Endothelial cell of umbilical vein (primary cell): Measurements from ENCODE around the gene SLC30A7. TPM values are rescaled to one million over a fixed set of nuclear protein-coding genes. Genes with fewer than 3 reads are reported as not detected.

ENCODE experiments used
- BruUV-seq: library from RNA; stranded (reverse); fragments of 400-500 nt; replicated peaks from 2 replicates; lab custom pipeline; 2021; lab: Mats Ljungman, UMichigan
- CTCF ChIA-PET: fragments of 300-600, 350-600 bp; sonication (Branson Sonifier 250); formaldehyde crosslinking; loops from one replicate; lab custom pipeline; 2021; ENCODE audit warnings: antibody characterized with exemption, inconsistent platforms; lab: Charles Lee
- POLR2A ChIA-PET: fragments of 300-600, 350-600 bp; sonication (Branson Sonifier 250); formaldehyde crosslinking; loops from one replicate; lab custom pipeline; 2021; ENCODE audit warnings: antibody characterized with exemption, inconsistent platforms; lab: Charles Lee
- DNase-seq: peaks from one replicate; pipeline ENCODE4 v3.0.0-alpha.2; 2011; ENCODE audit warnings: low read depth, low spot score
- FAIRE-seq: peaks from 2 replicates; lab custom pipeline; 2011; peaks lifted over from hg19 to GRCh38; lab: Jason Lieb, UNC
- H2AFZ ChIP-seq: 2 replicates; pipeline ENCODE4 v1.6.0; 2012; ENCODE audit warnings: low read depth, low read length, control low read depth, inconsistent platforms
- H3K27ac ChIP-seq: 2 replicates; pipeline ENCODE4 v1.5.1; 2011; ENCODE audit warnings: low read depth, mild to moderate bottlenecking, control low read depth, low read length, moderate library complexity; ENCODE audit not compliant: insufficient read depth
- H3K27me3 ChIP-seq, 2 experiments: 2 replicates each; pipeline versions ENCODE4 v1.6.0 to v1.6.1; 2011; ENCODE audit warnings: low read length in 2 of 2, mixed read lengths in 1 of 2; ENCODE audit not compliant: control insufficient read depth in 2 of 2, insufficient read depth in 2 of 2
- H3K36me3 ChIP-seq, 2 experiments: 2 replicates in 1 of 2; 3 replicates in 1 of 2; pipeline ENCODE4 v1.5.1; 2011; ENCODE audit warnings: low read length in 2 of 2, mild to moderate bottlenecking in 1 of 2, moderate library complexity in 1 of 2; ENCODE audit not compliant: control insufficient read depth in 2 of 2, insufficient read depth in 2 of 2; ENCODE audit errors: extremely low read depth in 1 of 2
- H3K4me1 ChIP-seq: 3 replicates; pipeline ENCODE4 v1.5.1; 2011; ENCODE audit warnings: mild to moderate bottlenecking, low read length; ENCODE audit not compliant: control insufficient read depth, insufficient read depth; ENCODE audit errors: extremely low read depth
- H3K4me2 ChIP-seq: 2 replicates; pipeline ENCODE4 v1.6.1; 2011; ENCODE audit warnings: low read length, control low read depth, mixed read lengths; ENCODE audit not compliant: insufficient read depth
- H3K4me3 ChIP-seq, 3 experiments: fragments of 200-600 bp in 1 of 3; sonication (generic), shearing (Covaris generic) in 1 of 3; replicated peaks in 1 of 3; 2 replicates each; pipeline ENCODE4 v1.5.1; 2011 to 2016; ENCODE audit warnings: control low read depth in 3 of 3, low read length in 3 of 3, mild to moderate bottlenecking in 2 of 3, inconsistent platforms in 1 of 3, low read depth in 1 of 3, moderate library complexity in 1 of 3; ENCODE audit not compliant: insufficient read depth in 1 of 3
- H3K79me2 ChIP-seq: 2 replicates; pipeline ENCODE4 v1.6.0; 2012; ENCODE audit warnings: low read length, inconsistent platforms; ENCODE audit not compliant: control insufficient read depth, insufficient read depth
- H3K9ac ChIP-seq: replicated peaks from 2 replicates; pipeline ENCODE3; 2011; ENCODE audit warnings: low read length, control low read depth; ENCODE audit not compliant: insufficient read depth; ENCODE audit errors: extremely low read depth
- H3K9me1 ChIP-seq: replicated peaks from 3 replicates; pipeline ENCODE4 v1.6.0; 2011; ENCODE audit warnings: mild to moderate bottlenecking, low read length; ENCODE audit not compliant: control insufficient read depth, insufficient read depth; ENCODE audit errors: extremely low read depth
- H3K9me3 ChIP-seq: replicated peaks from 2 replicates; pipeline ENCODE4 v1.5.1; 2012; ENCODE audit warnings: low read length, inconsistent platforms; ENCODE audit not compliant: control insufficient read depth, insufficient read depth
- H4K20me1 ChIP-seq: replicated peaks from 2 replicates; pipeline ENCODE3; 2011; ENCODE audit warnings: mild to moderate bottlenecking, low read length; ENCODE audit not compliant: control insufficient read depth, insufficient read depth; ENCODE audit errors: extremely low read depth
- EZH2 ChIP-seq: IDR thresholded peaks from 2 replicates; pipeline ENCODE4 v1.6.1; 2012; ENCODE audit warnings: borderline replicate concordance, low read depth, mild to moderate bottlenecking, moderate library complexity, low read length, inconsistent platforms; ENCODE audit not compliant: severe bottlenecking
- FOS ChIP-seq: IDR thresholded peaks from 2 replicates; pipeline ENCODE4 v1.6.1; 2011; ENCODE audit warnings: mild to moderate bottlenecking, low read length, moderate library complexity, borderline replicate concordance; ENCODE audit not compliant: insufficient read depth
- GATA2 ChIP-seq: IDR thresholded peaks from 2 replicates; pipeline ENCODE4 v1.7.0; 2011; ENCODE audit warnings: low read depth, mild to moderate bottlenecking, moderate library complexity, mixed read lengths, low read length; ENCODE audit not compliant: insufficient read length, insufficient read depth
- JUN ChIP-seq: IDR thresholded peaks from 2 replicates; pipeline ENCODE4 v1.6.1; 2011; ENCODE audit warnings: borderline replicate concordance, low read depth; ENCODE audit not compliant: insufficient read length, insufficient read depth
- MYC ChIP-seq: IDR thresholded peaks from one replicate; pipeline ENCODE4 v1.6.1; 2011; ENCODE audit warnings: mild to moderate bottlenecking, low read depth, low read length
- POLR2A ChIP-seq: IDR thresholded peaks from 2 replicates; pipeline ENCODE4 v1.6.1; 2012; ENCODE audit warnings: low read depth, mild to moderate bottlenecking, control low read depth, low read length
- POLR2AphosphoS5 ChIP-seq: IDR thresholded peaks from 2 replicates; pipeline ENCODE4 v1.6.1; 2012; ENCODE audit warnings: low read depth, mild to moderate bottlenecking, control low read depth, low read length, moderate library complexity; ENCODE audit not compliant: insufficient read depth
- dilution Hi-C: fragments of 300-500 bp; cut with MboI; formaldehyde crosslinking; loops from one replicate; pipeline ENCODE4 v1.15.0; 2019; ENCODE audit warnings: low sequenced_read_pairs; ENCODE audit not compliant: extremely low pct_ligation_motif_present
- intact Hi-C: fragments of 100-400 bp; cut with micrococcal nuclease; formaldehyde crosslinking; loops from one replicate; pipeline ENCODE4 v1.10.0; 2022
- polyA plus RNA-seq, 4 experiments: library from polyadenylated mRNA; depleted of rRNA in 3 of 4; stranded (reverse) in 3 of 4; unstranded in 1 of 4; fragments of >200 nt; gene quantifications; 2 replicates each; pipeline versions ENCODE4 v1.2.1 to v1.2.3, GENCODE V29; 2011 to 2012; ENCODE audit warnings: missing spikeins in 1 of 4
- total RNA-seq: library from RNA; stranded (reverse); gene quantifications from 2 replicates; pipeline ENCODE4 v1.2.3, GENCODE V29; 2021
- TF ChIP-seq, protein P1 (sequence below): IDR thresholded peaks from 2 replicates; pipeline ENCODE4 v1.6.1; 2011; ENCODE audit not compliant: insufficient read depth, insufficient read length
- TF ChIP-seq, protein P2 (sequence below), 2 donors: IDR thresholded peaks; 1 replicate in 1 of 2; 2 replicates in 1 of 2; pipeline ENCODE4 v1.5.1; 2011; ENCODE audit warnings: low read length in 2 of 2, mild to moderate bottlenecking in 2 of 2, moderate library complexity in 2 of 2, control low read depth in 1 of 2, inconsistent platforms in 1 of 2, low read depth in 1 of 2; ENCODE audit not compliant: insufficient read depth in 1 of 2; ENCODE audit errors: extremely low read depth in 1 of 2

SLC30A7 gene
- total and polyA plus RNA-seq, 2 donors (not counting 3 experiments of a cell fraction or from before 2014, with no cell fraction given), result 9.3 to 38.6 TPM

DNA sequence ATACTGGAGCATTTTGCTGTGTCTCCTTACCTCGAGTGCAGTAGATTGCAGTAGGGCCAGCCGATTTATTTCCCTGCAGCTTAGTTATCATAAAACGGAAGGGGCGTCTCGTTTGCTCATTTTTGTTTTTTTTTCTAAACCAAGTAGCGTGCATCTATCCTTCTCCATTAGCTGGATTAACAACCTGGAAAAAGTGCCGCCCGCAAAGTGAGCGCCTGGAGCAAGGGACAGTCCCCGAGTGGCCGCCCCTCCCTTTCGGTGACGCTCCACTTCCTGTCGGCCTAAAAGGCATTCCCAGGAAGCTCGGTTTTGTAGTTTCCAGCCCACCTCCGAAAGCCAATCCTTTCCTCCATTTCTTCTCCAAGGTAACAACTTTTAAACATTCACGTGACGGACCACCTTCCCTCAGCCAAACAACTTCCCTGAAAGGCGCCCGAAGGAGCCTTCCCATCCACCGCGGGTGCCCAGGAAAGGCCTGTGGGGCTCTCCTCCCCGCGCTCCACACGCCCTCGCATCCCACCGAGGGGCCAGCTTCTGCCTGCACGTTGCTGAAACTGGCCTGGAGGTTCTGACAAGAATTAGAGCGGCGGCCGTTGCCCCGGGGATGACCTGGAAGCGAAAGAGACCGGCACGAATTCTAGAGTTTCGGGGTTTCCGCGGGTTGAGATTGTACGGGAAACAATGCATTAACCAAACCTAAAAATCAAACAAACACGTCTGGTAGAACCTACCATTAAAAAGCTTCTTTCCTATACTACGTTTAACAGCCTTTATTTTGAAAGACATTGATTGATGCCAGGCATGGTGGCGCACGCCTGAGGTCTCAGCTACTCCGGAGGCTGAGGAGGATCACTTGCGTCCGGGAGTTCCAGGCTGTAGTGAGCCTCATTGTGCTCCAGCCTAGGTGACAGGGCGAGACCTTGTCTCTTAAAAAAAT, 1.0 kb upstream of the SLC30A7 start, which contains the start of gene EXTL2:
TSS of gene EXTL2 (minus strand) at position 240 of the 937 bp plus-strand sequence. CDS start 6,085 bp downstream, outside the sequence.
- FAIRE-seq (peak; percentile 81), DNase-seq (peak; percentile 84)
- peak within 1 kb of the TSS; percentile 96 for H3K4me2 ChIP-seq
- POLR2A ChIA-PET, result interaction anchor here (1.1 to 1.4 kb wide), 2 partner anchors 345 to 394 kb away, joined by 3 to 4 read pairs; no protein-coding TSS in a partner anchor
- H3K79me2 ChIP-seq, result peaks cover 53% of the 10 kb centered on the region
- TF ChIP-seq POLR2A (no peak), MYC (no peak), GATA2 (no peak), JUN (no peak), POLR2AphosphoS5 (peak; percentile 54), EZH2 (no peak), FOS (peak; percentile 7)
- TF ChIP-seq, protein P1, sequence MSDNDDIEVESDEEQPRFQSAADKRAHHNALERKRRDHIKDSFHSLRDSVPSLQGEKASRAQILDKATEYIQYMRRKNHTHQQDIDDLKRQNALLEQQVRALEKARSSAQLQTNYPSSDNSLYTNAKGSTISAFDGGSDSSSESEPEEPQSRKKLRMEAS, result no peak
- TF ChIP-seq, protein P2, sequence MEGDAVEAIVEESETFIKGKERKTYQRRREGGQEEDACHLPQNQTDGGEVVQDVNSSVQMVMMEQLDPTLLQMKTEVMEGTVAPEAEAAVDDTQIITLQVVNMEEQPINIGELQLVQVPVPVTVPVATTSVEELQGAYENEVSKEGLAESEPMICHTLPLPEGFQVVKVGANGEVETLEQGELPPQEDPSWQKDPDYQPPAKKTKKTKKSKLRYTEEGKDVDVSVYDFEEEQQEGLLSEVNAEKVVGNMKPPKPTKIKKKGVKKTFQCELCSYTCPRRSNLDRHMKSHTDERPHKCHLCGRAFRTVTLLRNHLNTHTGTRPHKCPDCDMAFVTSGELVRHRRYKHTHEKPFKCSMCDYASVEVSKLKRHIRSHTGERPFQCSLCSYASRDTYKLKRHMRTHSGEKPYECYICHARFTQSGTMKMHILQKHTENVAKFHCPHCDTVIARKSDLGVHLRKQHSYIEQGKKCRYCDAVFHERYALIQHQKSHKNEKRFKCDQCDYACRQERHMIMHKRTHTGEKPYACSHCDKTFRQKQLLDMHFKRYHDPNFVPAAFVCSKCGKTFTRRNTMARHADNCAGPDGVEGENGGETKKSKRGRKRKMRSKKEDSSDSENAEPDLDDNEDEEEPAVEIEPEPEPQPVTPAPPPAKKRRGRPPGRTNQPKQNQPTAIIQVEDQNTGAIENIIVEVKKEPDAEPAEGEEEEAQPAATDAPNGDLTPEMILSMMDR (IDR thresholded peaks at IDR 0.05; ENCODE audit: extremely low read depth in 1 of 2, insufficient read depth in 1 of 2, low read depth in 1 of 2, low read length in 2 of 2), result no peak
- TSS peak; percentile 47 for BruUV-seq
- peak within 1 kb of the TSS; percentile 93 for H3K27ac ChIP-seq
- peak within 1 kb of the TSS; percentile 98 for H3K9ac ChIP-seq
- H3K9me1 ChIP-seq, result no peaks in the 10 kb centered on the region
- intact Hi-C loops (loop anchor here (1.0 to 10.0 kb wide), 4 partner anchors 341 to 760 kb away; partner anchors contain the start of genes CDC14A, SASS6 and TRMT13), dilution Hi-C loops (no loop called here)
- peaks cover 26% of the 10 kb centered on the region for H3K4me1 ChIP-seq
- peaks cover 0 to 4% of the 10 kb centered on the region in 2 experiments for H3K36me3 ChIP-seq
- no peaks in the 10 kb centered on the region for H4K20me1 ChIP-seq
- no peaks in the 10 kb centered on the region for H3K27me3 ChIP-seq
- CTCF ChIA-PET, result interaction anchor here (0.8 to 2.1 kb wide), 10 partner anchors 10 to 543 kb away, joined by 3 to 23 read pairs (median 5); no protein-coding TSS in a partner anchor
- peaks cover 3% of the 10 kb centered on the region for H3K9me3 ChIP-seq
- peak within 1 kb of the TSS; percentile 79 for H2AFZ ChIP-seq
- H3K4me3 ChIP-seq, result peak within 1 kb of the TSS; percentile 87 to 91 (median 91)
